ENCODE data around the gene SOX13.

SOX13 gene

DNA sequence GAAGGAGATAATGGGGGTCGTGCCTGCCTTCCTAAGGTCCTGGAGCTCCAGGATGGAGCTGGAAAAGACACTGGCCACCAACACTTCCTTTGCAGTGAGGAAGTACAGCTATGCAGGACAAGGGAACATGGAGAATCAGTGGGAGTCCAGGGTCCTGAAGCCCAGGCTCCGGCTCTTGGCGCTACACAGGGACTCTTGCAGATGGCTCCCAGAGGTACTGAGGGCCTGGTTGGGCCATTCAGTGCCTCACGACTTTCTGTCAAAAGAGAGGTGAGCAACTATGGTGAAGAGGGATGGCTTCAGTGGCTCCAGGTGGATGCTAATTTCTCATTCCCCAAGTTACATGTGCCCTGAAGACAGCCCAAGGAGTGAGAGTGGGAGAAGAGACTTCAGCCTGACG, 80.8 kb downstream of the SOX13 start:
- DNase-seq (no peak), ATAC-seq (no peak)

DNA sequence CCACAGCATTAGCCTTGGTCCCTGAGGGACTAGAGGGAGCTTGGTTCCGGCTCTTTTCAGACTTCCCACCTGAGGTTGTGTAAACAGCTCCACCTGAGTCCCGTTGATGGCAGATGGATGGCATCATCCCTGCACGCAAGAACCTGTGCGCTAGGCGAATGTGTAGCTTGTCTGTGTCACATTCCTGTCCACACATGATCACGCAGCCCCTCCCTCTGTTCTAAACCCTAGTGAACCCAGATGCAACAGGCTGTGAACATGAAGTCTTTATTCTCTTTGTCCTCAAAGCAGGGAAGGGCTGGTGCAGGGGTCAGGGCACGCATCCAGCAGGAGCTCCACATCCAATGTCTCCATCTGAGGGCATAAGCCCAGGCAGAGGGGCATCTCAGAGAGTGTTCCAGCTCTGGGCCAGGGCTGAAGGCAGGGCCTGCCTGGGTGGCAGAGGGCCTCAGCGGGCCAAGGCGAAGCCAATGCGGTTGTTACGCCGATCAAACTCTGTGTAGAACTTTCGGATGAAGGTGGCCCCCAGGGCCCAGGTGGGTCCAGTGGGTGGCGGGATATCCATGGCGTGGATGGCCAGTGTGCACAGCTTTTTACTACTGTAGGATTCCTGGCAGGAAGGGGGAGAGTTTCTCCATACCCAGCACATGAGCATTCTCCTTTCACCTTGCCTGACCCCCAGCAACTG, 81.8 kb downstream of the SOX13 start:
- DNase-seq, result no peak
- no peak for ATAC-seq

GRCh38 chr1:204155881-204156280, 83.0 kb downstream of the SOX13 start:
- no peak for DNase-seq
- ATAC-seq, result no peak

DNA sequence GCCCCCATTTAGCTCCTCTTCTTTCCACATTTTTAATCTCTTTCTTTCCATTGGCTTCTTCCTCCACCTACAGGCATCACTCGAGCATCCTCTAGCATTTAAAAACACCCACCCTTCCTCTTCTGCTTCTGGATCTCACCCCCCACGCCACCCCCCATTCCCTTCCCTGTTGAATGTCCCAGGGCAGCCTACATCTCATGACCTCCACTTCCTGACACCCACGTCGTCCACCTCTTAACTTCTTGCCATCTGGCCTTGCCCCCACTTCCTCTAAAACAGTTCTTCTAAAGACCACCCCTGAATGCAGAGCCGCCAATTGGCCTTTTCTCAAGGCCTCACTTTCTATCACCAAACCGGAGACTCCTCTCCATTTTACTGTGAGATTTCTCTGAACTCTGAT, 85.0 kb downstream of the SOX13 start:
- DNase-seq (no peak), ATAC-seq (no peak)

DNA sequence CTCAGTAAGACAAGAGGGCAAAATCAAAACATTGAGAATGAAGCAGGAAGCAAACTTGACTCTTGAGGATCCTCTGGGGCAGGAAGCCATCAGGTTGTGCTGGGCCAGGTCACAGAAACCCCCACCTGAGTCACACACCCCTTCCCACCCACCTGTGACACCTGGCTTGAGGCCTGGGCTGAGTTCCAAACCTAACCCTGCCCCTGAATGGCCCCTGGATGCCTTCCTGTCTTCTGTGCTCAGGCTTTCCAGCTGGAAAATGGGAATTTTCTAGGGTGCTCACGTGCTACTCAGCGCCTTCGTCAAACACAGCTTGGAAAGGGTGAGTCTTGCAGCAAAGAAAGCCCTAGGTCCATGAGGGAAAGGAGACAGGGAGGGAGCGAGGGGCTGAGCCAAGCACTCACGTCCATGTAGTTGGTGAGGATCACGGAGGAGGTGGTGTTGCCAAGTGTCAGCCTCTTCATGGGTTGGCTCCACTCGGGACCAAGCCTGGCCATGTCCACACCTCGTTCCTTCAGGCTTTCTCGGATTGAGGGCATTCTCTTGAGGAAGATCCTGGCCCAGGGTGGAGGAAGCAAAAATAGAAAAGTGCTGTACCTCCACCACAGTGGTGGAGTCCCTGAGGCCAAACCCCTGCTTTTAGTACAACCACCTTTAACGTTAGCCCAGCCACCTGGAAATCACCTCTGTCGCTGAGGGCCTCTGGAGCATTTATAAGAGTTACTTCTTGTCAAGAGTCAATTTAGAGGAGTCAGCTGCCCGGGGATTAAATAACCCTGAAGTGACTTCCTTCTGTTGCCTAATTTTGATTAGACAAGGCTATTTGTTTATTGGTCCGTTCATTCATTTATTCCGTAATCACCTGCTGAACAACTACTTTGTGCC, 88.9 kb downstream of the SOX13 start:
- ATAC-seq (no peak), DNase-seq (no peak)

DNA sequence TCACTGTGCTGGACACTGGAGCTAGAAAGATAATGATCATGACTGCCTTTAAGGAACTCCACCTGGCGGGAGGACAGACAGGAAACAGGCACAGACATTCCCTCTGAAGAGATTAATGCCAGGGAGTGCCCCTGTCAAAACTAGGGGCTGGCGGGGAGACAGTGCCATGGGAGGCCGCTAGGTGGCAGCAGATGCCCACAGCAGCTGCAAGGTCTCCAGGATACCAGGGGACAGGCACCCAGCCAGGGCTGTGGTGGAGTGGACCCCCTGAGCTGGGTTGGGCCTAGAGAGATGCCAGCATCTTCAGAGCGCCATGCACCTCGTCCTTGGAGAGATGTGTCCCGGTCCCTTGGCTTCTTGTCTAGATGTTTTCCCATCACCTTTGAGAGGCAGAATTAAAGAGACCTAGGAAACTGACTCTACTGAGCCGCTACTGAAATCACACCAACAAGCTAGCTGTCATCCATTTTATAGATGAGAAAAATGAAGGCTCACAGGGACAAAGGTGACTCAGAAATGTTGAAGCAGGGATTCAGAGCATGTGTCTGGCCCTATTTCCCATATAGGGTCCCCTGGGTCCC, 89.7 kb downstream of the SOX13 start:
- peak; percentile 95 for ATAC-seq
- DNase-seq, result peak; percentile 84

DNA sequence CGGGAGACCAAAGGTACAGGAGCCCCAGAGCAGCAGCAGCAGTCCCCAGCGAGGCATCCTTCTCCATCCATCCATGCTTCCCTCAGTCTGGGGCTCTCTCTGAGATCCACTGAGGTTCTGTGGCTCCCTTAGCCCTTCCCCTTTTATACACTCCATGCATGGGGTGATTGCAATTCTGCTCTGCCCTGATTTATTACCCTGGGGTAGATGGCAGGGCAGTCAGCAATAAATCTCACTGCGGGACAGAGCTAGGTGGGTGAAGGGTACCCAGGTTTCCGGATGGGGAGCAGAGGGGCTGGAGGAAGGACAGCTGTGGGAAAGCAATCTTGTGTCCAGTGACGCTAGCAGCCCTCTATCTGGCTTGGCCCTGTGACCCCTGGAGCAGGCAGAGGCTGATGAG, 93.3 kb downstream of the SOX13 start, which contains the start of gene REN:
Gene REN (minus strand): TSS at position 119 of the 400 bp plus-strand sequence. CDS start 44 bp downstream, at position 75.
- DNase-seq (no peak), ATAC-seq (no peak)

- DNase-seq (no peak), ATAC-seq (no peak)
Observed at GRCh38 chr1:204167730-204168129, 94.8 kb downstream of the SOX13 start.

DNA sequence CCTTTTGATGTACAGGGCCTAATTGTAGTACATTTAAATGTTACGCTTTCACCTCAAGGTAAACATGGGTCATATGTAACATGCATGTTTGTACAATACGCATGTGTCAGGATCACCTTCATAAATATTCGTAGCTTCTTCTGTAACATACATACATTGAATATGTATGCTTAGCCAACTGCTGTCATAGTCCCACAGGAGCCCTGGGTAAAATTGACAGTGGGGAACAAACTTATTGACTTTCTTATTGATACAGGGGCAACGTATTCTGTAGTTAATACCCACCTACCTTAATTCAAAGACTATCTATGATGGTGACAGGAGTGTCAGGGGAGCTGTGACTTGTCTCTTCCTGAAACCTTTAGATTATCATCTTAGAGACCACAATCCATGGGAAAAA, 96.9 kb downstream of the SOX13 start:
- DNase-seq, result no peak
- ATAC-seq, result no peak

DNA sequence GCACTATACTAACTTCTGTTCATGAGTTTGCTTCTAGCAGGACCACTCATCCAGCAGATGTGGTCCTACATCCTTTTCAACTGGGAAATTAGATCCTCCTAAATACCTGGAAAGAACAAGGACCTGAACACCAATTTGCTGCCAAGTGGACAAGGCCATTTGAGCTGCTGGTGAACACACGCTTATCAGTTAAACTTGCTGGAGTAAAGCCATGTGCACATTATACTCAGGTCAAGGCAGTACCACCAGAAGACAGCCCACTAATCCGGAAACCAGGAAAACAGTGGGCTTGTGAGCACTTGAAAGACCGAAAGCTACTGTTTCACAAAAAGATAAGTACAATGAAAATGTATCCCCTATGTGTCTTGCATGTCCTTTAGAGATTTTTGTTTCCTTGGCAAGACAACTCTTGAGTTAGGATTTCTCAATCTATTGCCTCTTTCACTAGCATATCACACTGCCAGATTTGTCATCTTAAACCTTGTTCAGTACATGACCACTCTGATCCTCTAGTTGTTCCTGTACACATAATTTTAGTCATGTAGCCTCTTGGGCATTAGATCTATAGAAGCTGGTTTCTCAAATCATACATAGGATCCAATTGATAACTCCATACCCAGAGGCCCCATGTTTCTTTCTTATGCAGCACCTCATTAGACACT, 97.7 kb downstream of the SOX13 start:
- DNase-seq (no peak), ATAC-seq (no peak)

- no peak for ATAC-seq
- no peak for DNase-seq
Observed at GRCh38 chr1:204171751-204172178, 98.8 kb downstream of the SOX13 start.

- ATAC-seq (no peak), DNase-seq (no peak)
Observed at GRCh38 chr1:204172404-204173029, 99.6 kb downstream of the SOX13 start.

- no peak for ATAC-seq
- no peak for DNase-seq
Observed at GRCh38 chr1:204174958-204175357, 102.0 kb downstream of the SOX13 start.

DNA sequence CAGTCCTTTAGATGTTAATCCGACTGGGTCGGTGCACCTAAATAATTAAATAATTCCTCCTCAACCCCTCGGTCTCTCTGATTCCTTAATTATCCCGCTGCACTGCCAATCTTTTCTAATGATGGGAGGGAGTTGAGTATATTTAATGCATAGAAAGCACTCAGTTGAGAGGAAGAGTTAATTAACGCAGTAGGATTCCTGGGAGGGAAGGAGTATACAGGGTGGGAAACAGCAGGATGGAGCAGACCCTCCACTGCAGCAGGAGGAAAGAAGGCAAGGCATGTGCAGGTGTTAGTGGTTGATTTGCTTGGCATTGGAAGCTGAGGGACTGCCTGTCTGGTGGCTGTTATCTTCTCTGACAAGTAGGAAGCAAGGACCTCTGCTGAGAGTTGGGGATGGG, 103.1 kb downstream of the SOX13 start:
- no peak for DNase-seq
- no peak for ATAC-seq

DNA sequence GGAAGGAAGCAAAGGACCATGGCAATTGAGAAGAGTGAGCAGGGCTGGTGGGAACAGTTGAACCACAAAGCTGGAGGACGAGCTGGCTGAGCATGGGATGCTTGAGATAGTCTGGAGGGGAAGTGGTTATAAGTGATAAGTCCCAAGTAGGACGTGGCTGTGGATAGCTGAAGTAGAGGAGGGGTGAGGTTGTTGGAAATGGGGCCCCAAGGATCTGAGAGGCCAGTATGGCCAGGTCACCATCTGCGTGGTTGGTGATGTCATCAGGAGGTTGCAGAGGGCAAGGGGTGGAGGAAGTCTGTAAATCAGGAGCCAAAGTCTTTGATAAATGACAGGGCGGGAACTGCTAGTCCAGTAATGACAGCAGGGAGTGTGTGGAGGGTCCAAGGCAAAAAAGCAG, 104.2 kb downstream of the SOX13 start:
- ATAC-seq, result no peak
- DNase-seq, result no peak

All from stimulated activated naive CD8-positive, alpha-beta T cell treated with anti-CD3 and anti-CD28 coated beads, Interleukin-15, Interleukin-2, amounts not matched to agents 100 U/mL and 50 U/mL, for 24 hours (primary cell).